AG10803 (cell line): Measurements from ENCODE around the gene RBBP4.

Experiments used
- DNase-seq: peaks from one replicate; pipeline ENCODE4 v3.0.0; 2010; ENCODE audit warnings: low read depth
- H3K4me3 ChIP-seq: 2 replicates; pipeline ENCODE4 v1.5.1; 2011; ENCODE audit warnings: mild to moderate bottlenecking, low read length, control low read depth
- CTCF ChIP-seq: conservative IDR thresholded peaks from 2 replicates; pipeline ENCODE4 v1.5.1; 2011; ENCODE audit warnings: mild to moderate bottlenecking, low read length, control low read depth, inconsistent platforms

Gene RBBP4

DNA sequence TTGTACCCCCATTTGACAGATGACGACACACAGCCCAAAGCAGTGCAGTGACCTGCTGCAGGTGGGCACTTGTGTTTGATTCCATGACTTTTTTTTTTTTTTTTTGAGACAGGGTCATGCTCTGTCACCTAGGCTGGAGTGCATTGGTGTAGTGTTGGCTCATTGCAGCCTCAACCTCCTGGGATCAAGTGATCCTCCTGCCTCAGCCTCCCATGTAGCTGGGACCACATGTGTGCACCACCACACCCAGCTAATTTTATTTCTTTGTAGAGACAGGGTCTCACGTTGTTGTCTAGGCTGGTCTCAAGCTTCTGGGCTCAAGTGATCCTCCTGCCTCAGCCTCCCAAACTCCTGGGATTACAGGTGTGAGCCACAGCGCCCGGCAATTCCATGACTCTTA, 66.5 kb downstream of the RBBP4 start:
- H3K4me3 ChIP-seq, result no peak overlapping the region
- DNase-seq, result no peak
- TF ChIP-seq CTCF, result no peak

DNA sequence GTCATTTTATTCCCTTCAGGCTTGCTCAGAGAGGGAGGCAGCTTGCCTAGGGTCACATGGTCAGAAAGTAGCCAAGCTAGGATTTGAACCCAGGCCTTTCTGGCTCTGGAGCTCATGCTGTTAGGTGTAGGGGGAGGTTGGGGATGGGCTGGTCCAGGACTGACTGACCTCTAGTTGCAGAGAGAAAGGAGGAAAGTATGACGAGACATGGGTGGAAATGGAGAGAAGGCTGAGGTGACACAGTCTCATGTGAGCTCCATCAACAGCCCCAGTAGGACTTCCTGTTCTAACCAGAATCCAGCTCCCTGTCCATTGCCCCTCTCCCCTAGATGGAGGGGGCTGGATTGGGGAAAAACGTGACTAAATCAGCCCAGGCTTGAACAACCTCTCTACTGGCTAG, 67.0 kb downstream of the RBBP4 start:
- no peak overlapping the region for H3K4me3 ChIP-seq
- no peak for DNase-seq
- TF ChIP-seq CTCF, result no peak

DNA sequence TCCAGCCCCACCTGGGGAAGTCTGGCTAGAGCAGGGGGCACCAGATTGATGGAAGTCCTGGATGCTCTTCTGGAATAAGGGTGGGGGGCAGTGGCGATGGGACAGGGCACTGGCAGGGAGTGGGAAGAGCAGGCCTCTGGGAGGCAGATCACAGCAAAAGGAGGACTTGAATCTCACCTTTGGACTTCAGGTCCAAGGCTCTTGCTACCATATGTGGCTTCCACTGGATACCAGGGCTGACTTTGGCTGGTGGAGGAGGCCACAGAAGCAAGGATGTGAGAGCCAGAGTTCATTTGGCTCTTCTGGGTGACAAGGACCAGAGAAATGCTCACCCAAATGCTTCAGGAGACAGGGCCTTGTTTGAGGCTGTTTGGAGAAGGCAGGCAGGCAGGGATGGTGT, 67.5 kb downstream of the RBBP4 start:
- no peak for TF ChIP-seq CTCF
- DNase-seq, result no peak
- no peak overlapping the region for H3K4me3 ChIP-seq

DNA sequence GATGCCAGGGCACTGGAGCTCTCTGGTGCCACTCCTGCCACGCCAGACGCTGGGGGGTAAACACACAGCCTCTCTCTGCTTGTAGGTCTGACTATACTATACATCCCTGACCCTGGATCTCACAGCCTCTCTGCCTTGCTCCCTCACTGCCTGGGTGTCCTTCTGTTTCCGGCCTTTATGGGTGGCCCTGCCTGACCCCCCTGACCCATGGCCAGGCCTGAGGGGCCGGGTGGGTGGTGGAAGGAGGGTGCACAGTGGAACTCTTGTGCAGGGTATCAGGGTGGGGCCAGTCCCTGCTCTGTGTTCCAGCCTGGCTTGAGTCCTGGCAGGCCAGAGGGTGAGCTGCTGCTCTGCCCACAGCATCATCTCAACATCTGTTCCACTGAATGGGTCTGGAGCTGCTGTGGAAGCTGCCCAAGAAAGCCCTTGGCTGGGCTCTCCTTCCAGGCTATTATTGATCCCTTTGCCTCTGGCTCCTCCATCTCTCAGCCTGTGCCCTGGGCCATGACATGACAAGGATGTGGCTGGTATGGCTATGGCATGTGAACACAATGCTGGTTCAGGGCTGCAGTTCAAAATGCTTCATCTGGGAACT, 68.8 kb downstream of the RBBP4 start:
- no peak for TF ChIP-seq CTCF
- H3K4me3 ChIP-seq, result no peak overlapping the region
- no peak for DNase-seq

- DNase-seq, result peak; percentile 96
- no peak for TF ChIP-seq CTCF
- peak overlapping the region; percentile 5 for H3K4me3 ChIP-seq
These were observed 73.9 kb downstream of the RBBP4 start for GRCh38 chr1:32724678-32725614.

GRCh38 chr1:32725615-32725982, 74.6 kb downstream of the RBBP4 start:
- TF ChIP-seq CTCF, result no peak
- no peak for DNase-seq
- no peak overlapping the region for H3K4me3 ChIP-seq

DNA sequence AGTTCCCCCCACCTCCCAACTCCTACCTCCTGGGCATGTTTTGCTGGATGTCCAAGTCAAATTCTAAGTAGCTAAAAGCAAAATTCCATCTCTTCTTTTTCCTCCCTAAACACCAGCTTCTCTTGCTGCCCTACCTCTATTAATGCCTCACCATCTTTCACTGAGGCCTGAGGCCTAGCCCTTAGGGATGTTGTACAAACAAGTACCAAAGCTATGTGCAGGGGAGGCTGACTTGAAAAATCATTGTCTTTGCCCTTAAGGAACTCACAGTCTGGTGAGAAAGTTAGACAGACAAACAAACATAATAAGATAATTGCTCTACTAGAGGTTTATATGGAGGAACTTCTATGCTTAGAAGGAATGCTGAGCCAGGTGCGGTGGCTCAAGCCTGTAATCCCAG, 76.9 kb downstream of the RBBP4 start:
- no peak for TF ChIP-seq CTCF
- H3K4me3 ChIP-seq, result no peak overlapping the region
- DNase-seq, result no peak
